ENCODE data around the gene EHMT1. TPM values are rescaled to one million over a fixed set of nuclear protein-coding genes. Genes with fewer than 3 reads are reported as not detected.

Gene EHMT1
- total RNA-seq, 4 donors from 2014 or later: 38.6 to 77.8 (median 54.3) TPM

- Histone ChIP-seq H3K9me3 (no peaks in the 10 kb centered on the region), H3K36me3 (peaks cover 0 to 64% of the 10 kb centered on the region in 2 donors), H3K27me3 (no peaks in the 10 kb centered on the region), H3K4me1 (no peaks in the 10 kb centered on the region), H3K4me3 (no peak overlapping the region), H3K27ac (no peak overlapping the region)
- DNase-seq: no peak
- in situ Hi-C loops (cut with MboI; ENCODE audit: low sequenced_read_pairs in 4 of 4): no loop called here
- intact Hi-C loops (cut with DNase I; ENCODE audit: low total_unique reads): no loop called here
- no peak for TF ChIP-seq CTCF (IDR thresholded peaks at IDR 0.05 in 4 of 5, conservative IDR thresholded peaks at IDR 0.05 in 1 of 5)
- TF ChIP-seq POLR2A (IDR thresholded peaks at IDR 0.05): no peak
- no peak for ATAC-seq
Measured at GRCh38 chr9:137781906-137782585, 163.2 kb downstream of the EHMT1 start.

DNA sequence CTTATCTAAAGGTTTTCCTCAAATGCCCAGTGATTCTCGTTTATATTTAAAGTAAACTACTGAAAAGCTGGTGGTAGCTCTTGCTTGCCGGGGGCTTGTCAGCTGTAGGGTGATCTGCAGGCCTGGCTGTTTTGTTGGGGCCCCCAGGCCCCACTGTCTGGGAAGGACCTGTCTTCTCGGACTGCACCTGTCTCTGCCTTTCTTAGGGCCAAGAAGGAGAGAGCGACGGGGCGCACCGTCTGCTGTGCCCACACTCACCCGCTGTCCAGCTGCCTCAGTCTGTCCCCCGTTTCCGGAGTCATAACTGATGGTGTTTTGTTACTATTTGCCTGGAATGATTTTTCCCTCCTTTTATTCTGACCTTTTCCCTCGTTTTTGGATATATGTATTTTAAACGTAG lies 164.7 kb downstream of the EHMT1 start:
- no peaks in the 10 kb centered on the region for H3K27me3 ChIP-seq

DNA sequence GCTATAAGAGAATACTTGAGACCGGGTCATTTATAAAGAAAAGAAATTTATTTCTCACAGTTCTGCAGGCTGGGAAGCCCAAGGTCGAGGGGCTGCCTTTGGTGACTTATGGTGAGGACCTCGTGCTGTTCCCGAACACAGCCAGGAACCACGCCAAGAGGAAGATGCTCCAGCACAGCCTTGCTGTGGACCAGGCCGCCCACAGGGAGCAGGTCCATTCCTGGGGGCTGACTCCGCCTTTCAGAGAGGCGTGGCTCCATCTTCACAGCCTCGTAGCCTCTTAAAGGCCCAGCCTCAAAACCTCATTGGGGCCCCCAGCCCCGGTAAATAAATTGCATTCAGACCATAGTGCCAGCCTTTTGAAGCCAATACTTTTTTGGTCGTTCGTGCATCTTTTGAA lies 165.2 kb downstream of the EHMT1 start:
- H3K27ac ChIP-seq: no peak overlapping the region
- TF ChIP-seq CTCF (IDR thresholded peaks at IDR 0.05 in 4 of 5, conservative IDR thresholded peaks at IDR 0.05 in 1 of 5) (no peak), POLR2A (IDR thresholded peaks at IDR 0.05) (no peak)
- in situ Hi-C loops (cut with MboI; ENCODE audit: low sequenced_read_pairs in 4 of 4) (no loop called here), intact Hi-C loops (cut with DNase I; ENCODE audit: low total_unique reads) (no loop called here)
- ATAC-seq: no peak
- no peaks in the 10 kb centered on the region for H3K4me1 ChIP-seq
- no peak overlapping the region for H3K4me3 ChIP-seq
- no peaks in the 10 kb centered on the region for H3K9me3 ChIP-seq
- H3K36me3 ChIP-seq: peaks cover 0 to 49% of the 10 kb centered on the region in 2 donors
- no peaks in the 10 kb centered on the region for H3K27me3 ChIP-seq
- DNase-seq: no peak

More for the DNA sequence above, 164.7 kb downstream of the EHMT1 start:
- intact Hi-C loops (cut with DNase I; ENCODE audit: low total_unique reads) (no loop called here), in situ Hi-C loops (cut with MboI; ENCODE audit: low sequenced_read_pairs in 4 of 4) (no loop called here)
- peaks cover 0 to 53% of the 10 kb centered on the region in 2 donors for H3K36me3 ChIP-seq
- H3K27ac ChIP-seq: no peak overlapping the region
- no peaks in the 10 kb centered on the region for H3K4me1 ChIP-seq
- no peaks in the 10 kb centered on the region for H3K9me3 ChIP-seq
- no peak for TF ChIP-seq POLR2A (IDR thresholded peaks at IDR 0.05)
- no peak for TF ChIP-seq CTCF (IDR thresholded peaks at IDR 0.05 in 4 of 5, conservative IDR thresholded peaks at IDR 0.05 in 1 of 5)
- H3K4me3 ChIP-seq: no peak overlapping the region
- DNase-seq (no peak), ATAC-seq (no peak)

- TF ChIP-seq CTCF (IDR thresholded peaks at IDR 0.05 in 4 of 5, conservative IDR thresholded peaks at IDR 0.05 in 1 of 5) (no peak), POLR2A (IDR thresholded peaks at IDR 0.05) (no peak)
- ATAC-seq: no peak
- Histone ChIP-seq H3K9me3 (no peaks in the 10 kb centered on the region), H3K4me1 (no peaks in the 10 kb centered on the region), H3K36me3 (peaks cover 0 to 41% of the 10 kb centered on the region in 2 donors), H3K27me3 (no peaks in the 10 kb centered on the region), H3K4me3 (no peak overlapping the region), H3K27ac (no peak overlapping the region)
- no peak for DNase-seq
- in situ Hi-C loops (cut with MboI; ENCODE audit: low sequenced_read_pairs in 4 of 4) (no loop called here), intact Hi-C loops (cut with DNase I; ENCODE audit: low total_unique reads) (no loop called here)
Measured at GRCh38 chr9:137784641-137785513, 166.1 kb downstream of the EHMT1 start.
